ENCODE data around the gene LRFN4. TPM values are rescaled to one million over a fixed set of nuclear protein-coding genes. Genes with fewer than 3 reads are reported as not detected.

Gene LRFN4
- total RNA-seq, 1 donor from 2014 or later = 3.8 TPM

- no peak for TF ChIP-seq CTCF (IDR thresholded peaks at IDR 0.05)
- H3K4me1 Mint-ChIP-seq = peaks cover 19% of the 10 kb centered on the region
- H3K27ac Mint-ChIP-seq = peak overlapping the region; percentile 78
- CTCF ChIA-PET = interaction anchor here (0.6 to 3.6 kb wide), 10 partner anchors 8 to 256 kb away, joined by 3 to 61 read pairs (median 3); no protein-coding TSS in a partner anchor
- DNase-seq = no peak
- H3K27me3 Mint-ChIP-seq = no peaks in the 10 kb centered on the region
- POLR2A ChIA-PET = interaction anchor here (1.0 to 1.6 kb wide), 4 partner anchors 9 to 156 kb away, joined by 4 to 11 read pairs (median 4); partner anchors contain the start of gene RCE1
- H3K36me3 Mint-ChIP-seq (ENCODE audit: low read depth) = peaks cover 30% of the 10 kb centered on the region
- H3K9me3 Mint-ChIP-seq = no peaks in the 10 kb centered on the region
- intact Hi-C loops (cut with micrococcal nuclease) = loop anchor here (1.0 to 2.0 kb wide), 5 partner anchors 48 to 426 kb away; no protein-coding TSS in a partner anchor
- no peak overlapping the region for H3K4me3 Mint-ChIP-seq
- no peak for ATAC-seq (ENCODE audit: low read depth)
Measured at GRCh38 chr11:66834539-66834845, 22.4 kb upstream of the LRFN4 start.

GRCh38 chr11:66834943-66835342 lies 21.9 kb upstream of the LRFN4 start:
- intact Hi-C loops (cut with micrococcal nuclease) = loop anchor here (1.0 to 2.0 kb wide), 5 partner anchors 48 to 427 kb away; no protein-coding TSS in a partner anchor
- Mint-ChIP-seq H3K27ac (no peak overlapping the region), H3K4me1 (peaks cover 22% of the 10 kb centered on the region), H3K9me3 (no peaks in the 10 kb centered on the region), H3K27me3 (no peaks in the 10 kb centered on the region), H3K36me3 (ENCODE audit: low read depth) (peaks cover 30% of the 10 kb centered on the region), H3K4me3 (no peak overlapping the region)
- POLR2A ChIA-PET = interaction anchor here (1.0 to 1.6 kb wide), 4 partner anchors 8 to 156 kb away, joined by 4 to 11 read pairs (median 4); partner anchors contain the start of gene RCE1
- DNase-seq (no peak), ATAC-seq (ENCODE audit: low read depth) (no peak)
- CTCF ChIA-PET = interaction anchor here (0.6 to 3.6 kb wide), 8 partner anchors 8 to 257 kb away, joined by 3 to 61 read pairs (median 3); no protein-coding TSS in a partner anchor
- TF ChIP-seq CTCF (IDR thresholded peaks at IDR 0.05) = no peak

- ATAC-seq (ENCODE audit: low read depth) = no peak
- Mint-ChIP-seq H3K4me3 (no peak overlapping the region), H3K36me3 (ENCODE audit: low read depth) (peaks cover 35% of the 10 kb centered on the region), H3K4me1 (peaks cover 31% of the 10 kb centered on the region), H3K27me3 (no peaks in the 10 kb centered on the region), H3K9me3 (no peaks in the 10 kb centered on the region), H3K27ac (peak overlapping the region; percentile 5)
- ChIA-PET CTCF (interaction anchor here (3.6 kb wide), 1 partner anchor 141 kb away, joined by 61 read pairs; no protein-coding TSS in a partner anchor), POLR2A (no interaction called here)
- no peak for DNase-seq
- no peak for TF ChIP-seq CTCF (IDR thresholded peaks at IDR 0.05)
- intact Hi-C loops (cut with micrococcal nuclease) = loop anchor here (2.0 kb wide), 1 partner anchor 47 kb away; no protein-coding TSS in a partner anchor
Measured at GRCh38 chr11:66835768-66836405, 21.0 kb upstream of the LRFN4 start.

GRCh38 chr11:66840317-66841091 lies 16.4 kb upstream of the LRFN4 start:
- POLR2A ChIA-PET = interaction anchor here (0.7 to 7.4 kb wide), 5 partner anchors 13 to 394 kb away, joined by 3 to 123 read pairs (median 5); no protein-coding TSS in a partner anchor
- no peak for TF ChIP-seq CTCF (IDR thresholded peaks at IDR 0.05)
- no peak for DNase-seq

More at GRCh38 chr11:66840317-66841091, 16.4 kb upstream of the LRFN4 start:
- CTCF ChIA-PET = interaction anchor here (0.6 to 0.9 kb wide), 2 partner anchors 44 to 542 kb away, joined by 3 to 4 read pairs; no protein-coding TSS in a partner anchor
- ATAC-seq (ENCODE audit: low read depth) = no peak
- peak overlapping the region; percentile 65 for H3K27ac Mint-ChIP-seq
- H3K4me1 Mint-ChIP-seq = peaks cover 51% of the 10 kb centered on the region
- peaks cover 32% of the 10 kb centered on the region for H3K36me3 Mint-ChIP-seq (ENCODE audit: low read depth)
- H3K4me3 Mint-ChIP-seq = peak overlapping the region; percentile 5
- H3K9me3 Mint-ChIP-seq = no peaks in the 10 kb centered on the region
- H3K27me3 Mint-ChIP-seq = no peaks in the 10 kb centered on the region
- intact Hi-C loops (cut with micrococcal nuclease) = loop anchor here (10.0 kb wide), 1 partner anchor 296 kb away; the partner anchor contains the start of genes ACTN3 and ZDHHC24

All from activated B cell treated with CpG ODN at 0.5 μM for 24 hours (primary cell).